ENCODE measurements around the gene RANBP1.

Gene RANBP1

GRCh38 chr22:20084547-20085413 is 31.1 kb upstream of the RANBP1 start:
- FAIRE-seq: no peak
- TF ChIP-seq POLR2A (IDR thresholded peaks at IDR 0.05; ENCODE audit: low read depth, low read length): no peak
- no peak for DNase-seq (ENCODE audit: insufficient read length, low spot score)

GRCh38 chr22:20085651-20086050 is 30.3 kb upstream of the RANBP1 start:
- DNase-seq (ENCODE audit: insufficient read length, low spot score): no peak
- no peak for FAIRE-seq

DNA sequence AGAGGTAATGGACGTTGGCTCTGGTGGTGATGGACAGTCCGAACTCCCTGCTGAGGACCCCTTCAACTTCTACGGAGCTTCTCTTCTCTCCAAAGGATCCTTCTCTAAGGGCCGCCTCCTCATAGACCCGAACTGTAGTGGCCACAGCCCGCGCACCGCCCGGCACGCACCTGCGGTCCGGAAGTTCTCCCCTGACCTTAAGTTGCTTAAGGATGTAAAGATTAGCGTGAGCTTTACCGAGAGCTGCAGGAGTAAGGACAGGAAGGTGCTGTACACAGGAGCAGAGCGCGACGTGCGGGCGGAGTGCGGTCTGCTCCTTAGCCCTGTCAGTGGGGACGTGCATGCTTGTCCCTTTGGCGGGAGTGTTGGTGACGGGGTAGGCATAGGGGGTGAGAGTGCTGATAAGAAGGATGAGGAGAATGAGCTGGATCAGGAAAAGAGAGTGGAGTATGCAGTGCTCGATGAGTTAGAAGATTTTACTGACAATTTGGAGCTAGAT is 29.8 kb upstream of the RANBP1 start:
- TF ChIP-seq POLR2A (IDR thresholded peaks at IDR 0.05; ENCODE audit: low read depth, low read length): no peak
- FAIRE-seq (no peak), DNase-seq (ENCODE audit: insufficient read length, low spot score) (no peak)

More at GRCh38 chr22:20085651-20086050, 30.3 kb upstream of the RANBP1 start:
- TF ChIP-seq POLR2A (IDR thresholded peaks at IDR 0.05; ENCODE audit: low read depth, low read length): no peak

DNA sequence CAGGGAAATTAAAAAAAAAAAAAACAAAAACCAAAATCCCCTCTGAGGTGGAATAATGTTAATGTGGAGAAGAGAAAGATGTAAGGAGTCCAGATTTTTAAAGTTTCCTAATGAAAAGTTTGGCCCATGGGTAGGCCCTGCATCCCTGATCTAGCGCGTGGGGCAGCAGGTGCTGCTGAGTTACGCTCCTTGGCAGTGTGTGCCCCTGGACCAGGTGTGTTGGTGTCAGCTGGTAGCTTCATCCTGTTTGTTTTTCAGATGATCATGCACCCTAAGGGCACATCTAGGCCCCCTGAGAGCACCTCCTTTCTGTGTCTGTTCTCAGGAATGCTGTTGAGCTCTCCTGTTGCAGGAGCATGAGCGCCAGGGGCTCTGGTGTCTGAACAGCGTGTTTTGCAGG is 29.1 kb upstream of the RANBP1 start:
- TF ChIP-seq POLR2A (IDR thresholded peaks at IDR 0.05; ENCODE audit: low read depth, low read length): no peak
- no peak for FAIRE-seq
- no peak for DNase-seq (ENCODE audit: insufficient read length, low spot score)

GRCh38 chr22:20087319-20088262 is 28.3 kb upstream of the RANBP1 start:
- FAIRE-seq (no peak), DNase-seq (ENCODE audit: insufficient read length, low spot score) (no peak)
- TF ChIP-seq POLR2A (IDR thresholded peaks at IDR 0.05; ENCODE audit: low read depth, low read length): no peak

GRCh38 chr22:20088263-20088648 is 27.6 kb upstream of the RANBP1 start:
- FAIRE-seq (no peak), DNase-seq (ENCODE audit: insufficient read length, low spot score) (no peak)
- TF ChIP-seq POLR2A (IDR thresholded peaks at IDR 0.05; ENCODE audit: low read depth, low read length): no peak

GRCh38 chr22:20089226-20089976 is 26.5 kb upstream of the RANBP1 start:
- DNase-seq (ENCODE audit: insufficient read length, low spot score) (no peak), FAIRE-seq (no peak)
- no peak for TF ChIP-seq POLR2A (IDR thresholded peaks at IDR 0.05; ENCODE audit: low read depth, low read length)

GRCh38 chr22:20089977-20090729 is 25.8 kb upstream of the RANBP1 start:
- no peak for TF ChIP-seq POLR2A (IDR thresholded peaks at IDR 0.05; ENCODE audit: low read depth, low read length)

GRCh38 chr22:20090730-20091240 is 25.1 kb upstream of the RANBP1 start:
- no peak for FAIRE-seq
- no peak for DNase-seq (ENCODE audit: insufficient read length, low spot score)
- no peak for TF ChIP-seq POLR2A (IDR thresholded peaks at IDR 0.05; ENCODE audit: low read depth, low read length)

More at GRCh38 chr22:20089977-20090729, 25.8 kb upstream of the RANBP1 start:
- FAIRE-seq (no peak), DNase-seq (ENCODE audit: insufficient read length, low spot score) (no peak)

- no peak for TF ChIP-seq POLR2A (IDR thresholded peaks at IDR 0.05; ENCODE audit: low read depth, low read length)
- FAIRE-seq: no peak
- no peak for DNase-seq (ENCODE audit: insufficient read length, low spot score)
Measured at GRCh38 chr22:20091690-20092476, 24.0 kb upstream of the RANBP1 start.

GRCh38 chr22:20092477-20092854 is 23.4 kb upstream of the RANBP1 start:
- DNase-seq (ENCODE audit: insufficient read length, low spot score) (no peak), FAIRE-seq (no peak)
- no peak for TF ChIP-seq POLR2A (IDR thresholded peaks at IDR 0.05; ENCODE audit: low read depth, low read length)
